Medulla oblongata (tissue), 1 donor: ENCODE data around the gene CASP10.

ENCODE experiments used
- DNase-seq: peaks from one replicate; pipeline ENCODE4 v3.0.0-alpha.2; 2015; ENCODE audit errors: extremely low spot score

CASP10 gene

GRCh38 chr2:201260302-201260800 lies 77.4 kb downstream of the CASP10 start, which contains the start of gene CASP8:
CASP8 (plus strand) TSS chr2:201260536; CDS start chr2:201266487, 5,951 bp downstream.
- DNase-seq, result peak; percentile 63

DNA sequence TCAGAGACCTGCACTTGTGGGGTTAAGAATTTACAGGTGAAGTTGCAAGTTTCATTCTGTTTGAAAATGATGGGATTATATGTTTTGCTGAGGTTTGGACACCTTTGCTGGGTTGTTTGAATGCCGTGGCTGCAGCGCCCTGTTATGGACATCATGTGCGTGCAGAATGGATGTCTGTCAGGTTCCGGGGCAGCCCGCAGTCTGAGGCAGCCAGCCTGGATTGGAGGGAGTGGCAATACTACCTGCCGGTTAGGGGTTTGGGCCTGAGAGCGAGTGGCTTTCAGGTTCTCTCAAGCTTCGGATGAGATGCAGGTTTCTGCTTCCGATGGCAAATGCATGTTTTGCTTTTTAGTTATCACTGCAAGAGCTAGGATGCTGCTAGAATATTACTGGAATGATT lies 78.5 kb downstream of the CASP10 start:
- no peak for DNase-seq

DNA sequence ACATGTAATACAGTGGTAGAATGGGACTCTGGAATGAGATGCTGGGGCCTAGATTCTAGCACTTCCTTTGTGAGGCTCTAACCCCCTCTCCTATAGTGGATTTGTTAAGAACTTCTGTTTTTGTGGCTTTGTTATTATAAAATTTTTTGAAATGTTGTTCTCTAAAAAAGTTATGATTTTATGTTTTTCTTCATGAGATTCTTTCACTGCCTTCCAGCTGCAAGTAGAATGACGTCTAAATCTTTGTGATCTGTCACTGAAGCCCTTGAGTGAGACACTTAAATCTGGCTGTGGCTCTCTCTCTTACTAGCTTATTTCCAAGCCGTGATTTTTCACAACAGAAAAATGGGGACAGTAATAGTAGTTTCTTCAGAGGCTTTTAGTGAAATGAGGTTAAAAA lies 79.0 kb downstream of the CASP10 start:
- DNase-seq, result no peak

GRCh38 chr2:201262718-201263117 lies 79.8 kb downstream of the CASP10 start:
- DNase-seq, result no peak

DNA sequence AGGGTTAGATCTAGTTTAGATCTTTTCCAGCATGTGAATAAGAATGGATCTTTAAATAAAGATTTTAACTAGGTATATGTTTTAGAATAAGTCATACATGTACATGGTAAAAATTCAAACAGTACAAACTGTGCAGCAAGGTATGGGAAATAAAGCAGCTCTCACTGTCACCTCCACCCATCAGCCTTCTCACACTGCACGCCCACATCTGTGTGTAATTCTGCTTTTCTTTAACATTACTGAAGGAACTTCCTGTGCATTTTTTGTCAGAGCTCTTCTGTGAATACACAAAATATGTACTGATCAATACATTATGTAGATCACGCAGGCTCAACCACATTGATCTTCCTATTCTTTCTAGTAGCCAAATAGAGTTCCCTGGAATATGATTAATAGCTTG lies 80.8 kb downstream of the CASP10 start:
- DNase-seq, result no peak

DNA sequence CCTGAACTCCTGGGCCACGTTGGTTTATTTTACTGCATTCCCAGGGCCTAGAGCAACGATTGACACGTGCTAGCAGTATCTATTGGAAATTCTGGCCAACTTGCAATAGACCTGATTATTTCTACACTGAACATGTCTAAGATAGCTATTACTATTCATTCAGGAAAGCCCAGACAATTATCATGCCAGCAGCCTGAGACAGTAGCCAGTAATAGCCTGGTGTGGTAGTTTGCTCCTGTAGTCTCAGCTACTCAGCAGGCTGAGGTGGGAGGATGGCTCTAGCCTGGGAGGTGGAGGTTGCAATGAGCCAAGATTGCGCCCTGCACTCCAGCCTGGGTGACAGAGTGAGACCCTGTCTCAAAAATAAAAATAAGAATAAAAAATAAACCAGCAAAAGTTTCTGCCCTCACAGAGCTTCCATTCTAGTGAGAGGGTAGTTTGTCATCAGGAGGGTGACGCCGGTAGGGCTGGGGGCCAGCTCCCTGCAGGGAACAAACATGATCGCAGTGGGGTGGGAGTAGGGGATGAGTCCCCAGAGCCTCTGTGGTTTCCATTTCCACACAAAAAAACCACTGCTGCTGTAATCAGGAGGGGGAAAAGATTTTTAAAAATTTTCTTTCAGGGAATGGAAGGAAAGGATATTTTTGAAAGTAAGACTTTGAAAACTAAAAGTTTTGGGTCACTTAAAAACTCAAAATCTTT lies 81.7 kb downstream of the CASP10 start:
- no peak for DNase-seq

GRCh38 chr2:201266629-201267028 lies 83.7 kb downstream of the CASP10 start:
- DNase-seq, result no peak

GRCh38 chr2:201267278-201268030 lies 84.5 kb downstream of the CASP10 start:
- no peak for DNase-seq

- DNase-seq, result no peak
Observed at GRCh38 chr2:201269764-201270163, 86.8 kb downstream of the CASP10 start.

DNA sequence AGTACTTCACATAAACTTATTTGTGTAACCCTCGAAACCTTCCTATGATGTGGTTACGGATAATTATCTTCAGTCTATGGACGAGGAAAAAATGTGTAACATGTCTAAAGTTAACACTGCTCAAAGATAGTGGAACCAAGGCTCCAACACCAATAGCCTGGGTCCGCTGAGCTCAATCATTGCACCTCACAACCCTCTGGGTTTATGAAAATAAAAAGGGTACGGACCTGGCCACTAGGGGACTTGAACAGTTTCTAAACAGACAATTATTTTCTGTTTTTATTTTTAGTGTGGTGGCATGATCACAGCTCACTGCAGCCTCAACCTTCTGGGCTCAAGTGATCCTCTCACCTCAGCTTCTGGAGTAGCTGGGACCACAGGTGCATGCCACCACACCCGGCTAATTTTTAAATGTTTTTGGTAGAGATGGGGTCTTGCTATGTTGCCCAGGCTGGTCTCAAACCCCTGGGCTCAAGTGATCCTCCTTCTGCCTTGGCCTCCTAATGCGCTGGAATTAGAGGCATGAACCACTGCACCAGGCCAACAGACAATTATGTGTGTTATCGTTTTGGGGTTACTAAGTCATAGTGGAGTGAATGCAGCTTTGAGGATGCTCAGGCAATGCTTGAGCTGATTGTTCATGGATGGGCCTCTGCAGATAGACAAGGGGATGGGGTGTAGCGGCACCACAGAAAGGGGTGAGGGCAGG lies 87.5 kb downstream of the CASP10 start:
- DNase-seq, result no peak

GRCh38 chr2:201271917-201272316 lies 89.0 kb downstream of the CASP10 start:
- DNase-seq, result no peak

GRCh38 chr2:201273330-201273983 lies 90.5 kb downstream of the CASP10 start:
- no peak for DNase-seq

GRCh38 chr2:201275069-201275468 lies 92.1 kb downstream of the CASP10 start:
- no peak for DNase-seq

- DNase-seq, result no peak
Observed at GRCh38 chr2:201275990-201276389, 93.0 kb downstream of the CASP10 start.

DNA sequence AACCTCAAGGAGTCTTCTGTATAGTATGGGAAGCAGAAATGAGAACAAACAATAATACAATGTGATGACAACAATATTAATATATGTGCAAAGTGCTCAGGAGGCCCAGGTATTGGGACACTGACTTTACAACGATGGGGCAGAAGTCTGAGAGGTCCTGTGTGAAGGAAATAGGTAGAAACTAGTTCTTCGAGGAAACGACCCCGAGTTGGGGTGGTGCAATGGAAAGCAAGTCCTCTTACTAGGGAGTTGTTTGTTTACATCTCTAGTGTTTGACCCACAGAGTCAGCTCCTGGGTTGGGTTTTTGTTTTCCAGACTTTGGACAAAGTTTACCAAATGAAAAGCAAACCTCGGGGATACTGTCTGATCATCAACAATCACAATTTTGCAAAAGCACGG lies 93.6 kb downstream of the CASP10 start:
- DNase-seq, result no peak
